ENCODE results near the gene ATP10A. TPM values are rescaled to one million over a fixed set of nuclear protein-coding genes. Genes with fewer than 3 reads are reported as not detected.

The ATP10A gene
- total and polyA plus RNA-seq, 3 experiments from 2014 or later = 8.2 to 28.9 (median 24.0) TPM

DNA sequence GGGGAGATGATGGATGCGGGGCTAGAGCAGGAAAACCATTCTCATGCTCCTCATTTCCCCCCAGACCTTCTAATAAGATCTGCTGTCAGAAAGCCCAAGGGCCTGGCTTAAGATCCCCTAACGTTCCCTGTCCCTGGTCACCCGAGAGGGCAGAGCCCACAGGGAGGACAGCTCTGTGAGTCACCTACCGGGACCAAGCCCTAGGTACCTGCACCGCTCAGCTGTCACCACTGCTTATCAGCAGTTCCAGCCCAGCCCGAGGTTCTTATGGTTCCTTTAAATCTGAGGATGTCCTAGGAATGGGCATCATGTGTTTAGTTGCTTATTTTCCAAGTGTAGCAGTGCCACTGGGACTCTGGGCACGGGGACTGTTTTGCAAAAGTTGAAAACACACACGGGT lies 53.0 kb downstream of the ATP10A start:
- no peak overlapping the region for H3K27ac ChIP-seq (ENCODE audit: low read depth, low read length)
- no peak overlapping the region for H3K4me3 ChIP-seq (ENCODE audit: low read length)
- H3K27me3 ChIP-seq (ENCODE audit: insufficient read depth, low read length, poor library complexity, severe bottlenecking) = no peaks in the 10 kb centered on the region
- Mint-ChIP-seq H3K9me3 (no peaks in the 10 kb centered on the region), H3K4me3 (peak overlapping the region in 2 of 7 donors; percentile 36 to 71), H3K4me1 (peaks cover 52 to 78% (median 58%) of the 10 kb centered on the region in 3 donors), H3K27ac (no peak overlapping the region), H3K36me3 (peaks cover 0 to 11% (median 2%) of the 10 kb centered on the region in 3 donors), H3K27me3 (no peaks in the 10 kb centered on the region)
- H3K36me3 ChIP-seq (ENCODE audit: insufficient read depth, low read length) = no peaks in the 10 kb centered on the region
- H3K9me3 ChIP-seq (ENCODE audit: low read length) = no peaks in the 10 kb centered on the region
- CTCF ChIA-PET = interaction anchor here (1.9 kb wide), 1 partner anchor 124 kb away, joined by 8 read pairs; no protein-coding TSS in a partner anchor
- H3K4me1 ChIP-seq (ENCODE audit: insufficient read depth, low read length) = peaks cover 63% of the 10 kb centered on the region
- POLR2A ChIA-PET = no interaction called here
- DNase-seq = no peak

DNA sequence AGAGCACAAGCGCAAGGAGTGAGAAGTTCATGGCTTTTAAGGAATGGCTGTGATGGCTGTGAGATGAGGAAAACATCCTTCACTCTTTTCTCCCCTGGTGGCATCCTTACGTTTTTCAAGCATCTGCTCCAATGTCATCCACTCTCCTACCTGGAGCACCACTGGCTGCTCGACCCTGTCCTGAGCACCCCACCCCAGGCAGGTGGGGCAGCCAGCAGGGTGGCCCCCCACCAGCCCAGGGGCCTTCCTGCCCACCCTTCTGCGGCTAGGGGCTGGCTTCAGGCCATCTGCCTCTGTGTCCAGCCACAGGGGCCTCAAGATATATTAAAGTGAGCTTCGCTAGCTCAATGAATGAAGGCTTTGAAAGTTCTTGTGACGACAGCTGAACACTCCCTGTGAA lies 56.1 kb downstream of the ATP10A start:
- Mint-ChIP-seq H3K27ac (peak overlapping the region in 1 of 8 donors; percentile 23), H3K4me1 (peaks cover 22 to 47% (median 31%) of the 10 kb centered on the region in 3 donors), H3K36me3 (peaks cover 0 to 15% (median 2%) of the 10 kb centered on the region in 3 donors), H3K9me3 (peaks cover 0 to 3% (median 0%) of the 10 kb centered on the region in 5 donors), H3K27me3 (no peaks in the 10 kb centered on the region), H3K4me3 (no peak overlapping the region)
- ChIA-PET CTCF (no interaction called here), POLR2A (no interaction called here)
- Histone ChIP-seq H3K4me3 (ENCODE audit: low read length) (no peak overlapping the region), H3K27ac (ENCODE audit: low read depth, low read length) (no peak overlapping the region), H3K36me3 (ENCODE audit: insufficient read depth, low read length) (no peaks in the 10 kb centered on the region), H3K9me3 (ENCODE audit: low read length) (no peaks in the 10 kb centered on the region), H3K4me1 (ENCODE audit: insufficient read depth, low read length) (peaks cover 37% of the 10 kb centered on the region), H3K27me3 (ENCODE audit: insufficient read depth, low read length, poor library complexity, severe bottlenecking) (no peaks in the 10 kb centered on the region)
- DNase-seq = no peak

DNA sequence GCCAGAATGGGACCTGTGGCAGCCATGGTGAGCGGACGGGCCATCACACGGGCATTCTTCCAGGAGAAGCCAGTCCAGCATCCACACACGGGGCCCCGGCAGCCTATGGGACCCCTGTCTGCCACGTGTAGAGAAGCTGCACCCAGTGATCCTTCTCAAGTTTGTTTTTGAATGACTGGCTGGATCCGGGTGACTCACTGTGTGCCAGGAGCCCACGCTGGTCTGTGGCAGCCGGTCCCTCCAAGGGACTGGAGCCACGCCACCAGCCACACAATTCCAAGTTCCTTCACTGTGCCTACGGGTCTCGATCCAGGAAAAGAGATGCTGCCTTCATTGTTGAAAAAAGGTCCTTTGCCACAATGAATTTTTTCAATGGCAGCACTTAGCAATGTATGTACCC lies 58.1 kb downstream of the ATP10A start:
- H3K9me3 ChIP-seq (ENCODE audit: low read length) = no peaks in the 10 kb centered on the region
- peaks cover 0 to 3% (median 0%) of the 10 kb centered on the region in 5 donors for H3K9me3 Mint-ChIP-seq
- H3K27ac Mint-ChIP-seq = no peak overlapping the region
- POLR2A ChIA-PET = no interaction called here
- peaks cover 4 to 34% (median 13%) of the 10 kb centered on the region in 3 donors for H3K4me1 Mint-ChIP-seq
- no peaks in the 10 kb centered on the region for H3K36me3 ChIP-seq (ENCODE audit: insufficient read depth, low read length)
- H3K4me3 ChIP-seq (ENCODE audit: low read length) = no peak overlapping the region
- H3K27me3 ChIP-seq (ENCODE audit: insufficient read depth, low read length, poor library complexity, severe bottlenecking) = no peaks in the 10 kb centered on the region
- no peaks in the 10 kb centered on the region for H3K27me3 Mint-ChIP-seq
- no peak for DNase-seq
- H3K36me3 Mint-ChIP-seq = peaks cover 0 to 20% (median 2%) of the 10 kb centered on the region in 3 donors
- peaks cover 22% of the 10 kb centered on the region for H3K4me1 ChIP-seq (ENCODE audit: insufficient read depth, low read length)
- H3K4me3 Mint-ChIP-seq = no peak overlapping the region
- CTCF ChIA-PET = no interaction called here
- H3K27ac ChIP-seq (ENCODE audit: low read depth, low read length) = no peak overlapping the region

DNA sequence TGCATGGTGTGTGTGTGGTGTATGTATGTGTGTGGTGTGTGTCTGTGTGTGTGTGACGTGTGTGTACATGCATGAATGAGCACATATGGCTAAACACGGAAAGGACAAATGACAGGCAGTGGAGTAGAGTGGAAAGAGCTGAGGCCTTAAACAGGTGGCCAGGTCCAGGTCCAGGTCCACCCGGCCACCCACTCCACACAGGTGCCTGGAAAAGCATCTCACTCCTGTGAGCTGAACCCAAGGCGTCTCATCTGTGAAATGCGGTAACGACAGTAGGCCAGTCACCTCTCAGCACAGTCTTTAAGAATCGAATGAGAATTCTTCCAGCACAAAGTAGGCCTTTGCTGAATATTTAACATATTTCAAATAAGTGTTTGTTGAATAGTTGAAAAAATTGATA lies 58.7 kb downstream of the ATP10A start:
- ChIA-PET POLR2A (no interaction called here), CTCF (no interaction called here)
- Histone ChIP-seq H3K4me3 (ENCODE audit: low read length) (no peak overlapping the region), H3K27ac (ENCODE audit: low read depth, low read length) (no peak overlapping the region), H3K4me1 (ENCODE audit: insufficient read depth, low read length) (peaks cover 16% of the 10 kb centered on the region), H3K9me3 (ENCODE audit: low read length) (no peaks in the 10 kb centered on the region), H3K27me3 (ENCODE audit: insufficient read depth, low read length, poor library complexity, severe bottlenecking) (no peaks in the 10 kb centered on the region), H3K36me3 (ENCODE audit: insufficient read depth, low read length) (no peaks in the 10 kb centered on the region)
- Mint-ChIP-seq H3K4me1 (peaks cover 1 to 32% (median 13%) of the 10 kb centered on the region in 3 donors), H3K27me3 (no peaks in the 10 kb centered on the region), H3K27ac (no peak overlapping the region), H3K36me3 (peaks cover 0 to 20% (median 2%) of the 10 kb centered on the region in 3 donors), H3K9me3 (peaks cover 0 to 3% (median 0%) of the 10 kb centered on the region in 5 donors), H3K4me3 (no peak overlapping the region)
- no peak for DNase-seq

DNA sequence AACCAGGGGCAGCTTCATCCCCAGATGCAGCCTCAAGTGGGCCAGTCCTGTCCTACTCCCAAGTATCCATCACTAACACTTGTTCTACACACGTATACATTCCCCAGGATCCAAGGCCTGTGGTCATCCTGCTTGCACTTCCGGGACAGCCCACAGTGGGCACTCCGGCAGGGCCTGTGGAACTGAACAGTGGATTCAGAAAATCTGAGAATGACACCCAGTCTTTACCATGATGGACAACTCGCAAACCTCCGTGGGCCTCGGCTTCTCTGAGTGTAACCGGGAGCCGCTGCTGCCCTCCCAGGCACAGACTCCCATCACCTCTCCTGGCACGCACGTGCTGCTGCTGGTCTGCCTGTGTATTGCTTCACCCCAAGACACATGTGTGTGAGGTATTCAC lies 59.6 kb downstream of the ATP10A start:
- CTCF ChIA-PET = no interaction called here
- no peak overlapping the region for H3K27ac ChIP-seq (ENCODE audit: low read depth, low read length)
- Mint-ChIP-seq H3K4me3 (no peak overlapping the region), H3K4me1 (peaks cover 0 to 30% (median 11%) of the 10 kb centered on the region in 3 donors), H3K27me3 (no peaks in the 10 kb centered on the region), H3K9me3 (peaks cover 0 to 3% (median 0%) of the 10 kb centered on the region in 5 donors), H3K27ac (no peak overlapping the region), H3K36me3 (peaks cover 0 to 24% (median 2%) of the 10 kb centered on the region in 3 donors)
- H3K36me3 ChIP-seq (ENCODE audit: insufficient read depth, low read length) = no peaks in the 10 kb centered on the region
- POLR2A ChIA-PET = no interaction called here
- no peak for DNase-seq
- H3K27me3 ChIP-seq (ENCODE audit: insufficient read depth, low read length, poor library complexity, severe bottlenecking) = no peaks in the 10 kb centered on the region
- peaks cover 16% of the 10 kb centered on the region for H3K4me1 ChIP-seq (ENCODE audit: insufficient read depth, low read length)
- no peaks in the 10 kb centered on the region for H3K9me3 ChIP-seq (ENCODE audit: low read length)
- no peak overlapping the region for H3K4me3 ChIP-seq (ENCODE audit: low read length)

DNA sequence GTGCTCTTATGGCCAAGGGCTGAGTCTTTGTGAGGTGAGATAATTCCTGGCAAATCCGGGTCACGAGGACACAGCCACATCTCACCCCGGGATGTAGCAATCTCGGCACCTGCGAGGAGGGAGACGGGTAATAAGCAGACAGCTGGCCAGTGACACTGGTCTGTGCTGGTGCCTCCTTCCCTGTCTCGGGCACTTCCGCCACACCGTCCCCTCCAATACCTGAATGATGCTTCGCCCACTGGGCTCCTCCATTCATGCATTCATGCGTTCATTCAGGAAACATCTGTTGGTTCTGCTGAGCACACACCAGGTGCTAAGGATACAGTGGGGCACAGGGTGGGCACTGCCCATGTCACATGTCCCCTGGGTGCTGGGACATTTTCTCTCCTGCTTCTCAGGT lies 60.1 kb downstream of the ATP10A start:
- Histone ChIP-seq H3K9me3 (ENCODE audit: low read length) (no peaks in the 10 kb centered on the region), H3K27me3 (ENCODE audit: insufficient read depth, low read length, poor library complexity, severe bottlenecking) (no peaks in the 10 kb centered on the region), H3K4me1 (ENCODE audit: insufficient read depth, low read length) (peaks cover 16% of the 10 kb centered on the region), H3K36me3 (ENCODE audit: insufficient read depth, low read length) (no peaks in the 10 kb centered on the region), H3K4me3 (ENCODE audit: low read length) (no peak overlapping the region), H3K27ac (ENCODE audit: low read depth, low read length) (no peak overlapping the region)
- H3K9me3 Mint-ChIP-seq = peaks cover 0 to 3% (median 0%) of the 10 kb centered on the region in 5 donors
- CTCF ChIA-PET = no interaction called here
- POLR2A ChIA-PET = no interaction called here
- H3K36me3 Mint-ChIP-seq = peaks cover 0 to 24% (median 2%) of the 10 kb centered on the region in 3 donors
- peaks cover 0 to 2% of the 10 kb centered on the region in 2 donors for H3K27me3 Mint-ChIP-seq
- peaks cover 0 to 29% (median 11%) of the 10 kb centered on the region in 3 donors for H3K4me1 Mint-ChIP-seq
- no peak overlapping the region for H3K4me3 Mint-ChIP-seq
- no peak overlapping the region for H3K27ac Mint-ChIP-seq
- DNase-seq = no peak

DNA sequence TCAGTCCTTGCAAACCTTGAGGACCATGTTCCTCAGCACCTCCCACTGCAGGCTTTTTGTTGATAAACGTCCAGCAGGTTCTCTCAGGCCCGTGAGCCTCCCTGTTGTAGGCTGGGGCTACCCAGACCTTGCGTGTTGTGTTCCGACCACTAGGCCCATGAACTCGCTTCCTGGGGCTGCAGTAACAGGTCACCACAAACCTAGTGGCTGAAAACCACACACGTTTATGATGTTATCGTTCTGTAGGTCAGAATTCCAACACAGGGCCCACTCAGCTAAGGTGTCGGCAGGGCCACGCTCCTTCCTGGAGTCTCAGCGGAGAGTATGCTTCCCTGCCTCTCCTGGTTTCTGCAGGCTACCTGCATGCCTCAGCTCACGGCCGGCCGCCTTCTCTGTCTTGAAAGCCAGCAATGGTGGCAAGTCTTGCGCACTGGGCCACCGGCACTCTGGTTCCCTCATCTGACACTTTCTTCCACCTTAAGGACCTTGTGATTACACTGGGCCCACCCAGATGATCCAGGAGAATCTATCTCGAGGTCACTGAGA lies 60.8 kb downstream of the ATP10A start:
- no peaks in the 10 kb centered on the region for H3K27me3 ChIP-seq (ENCODE audit: insufficient read depth, low read length, poor library complexity, severe bottlenecking)
- peaks cover 0 to 31% (median 11%) of the 10 kb centered on the region in 3 donors for H3K4me1 Mint-ChIP-seq
- no peak overlapping the region for H3K4me3 ChIP-seq (ENCODE audit: low read length)
- peaks cover 0 to 26% (median 2%) of the 10 kb centered on the region in 3 donors for H3K36me3 Mint-ChIP-seq
- no peaks in the 10 kb centered on the region for H3K36me3 ChIP-seq (ENCODE audit: insufficient read depth, low read length)
- peaks cover 0 to 4% of the 10 kb centered on the region in 2 donors for H3K27me3 Mint-ChIP-seq
- CTCF ChIA-PET = no interaction called here
- no peak overlapping the region for H3K4me3 Mint-ChIP-seq
- no peaks in the 10 kb centered on the region for H3K9me3 ChIP-seq (ENCODE audit: low read length)
- POLR2A ChIA-PET = no interaction called here
- no peak for DNase-seq
- no peak overlapping the region for H3K27ac ChIP-seq (ENCODE audit: low read depth, low read length)
- peaks cover 0 to 3% (median 0%) of the 10 kb centered on the region in 5 donors for H3K9me3 Mint-ChIP-seq
- peaks cover 16% of the 10 kb centered on the region for H3K4me1 ChIP-seq (ENCODE audit: insufficient read depth, low read length)
- H3K27ac Mint-ChIP-seq = no peak overlapping the region

DNA sequence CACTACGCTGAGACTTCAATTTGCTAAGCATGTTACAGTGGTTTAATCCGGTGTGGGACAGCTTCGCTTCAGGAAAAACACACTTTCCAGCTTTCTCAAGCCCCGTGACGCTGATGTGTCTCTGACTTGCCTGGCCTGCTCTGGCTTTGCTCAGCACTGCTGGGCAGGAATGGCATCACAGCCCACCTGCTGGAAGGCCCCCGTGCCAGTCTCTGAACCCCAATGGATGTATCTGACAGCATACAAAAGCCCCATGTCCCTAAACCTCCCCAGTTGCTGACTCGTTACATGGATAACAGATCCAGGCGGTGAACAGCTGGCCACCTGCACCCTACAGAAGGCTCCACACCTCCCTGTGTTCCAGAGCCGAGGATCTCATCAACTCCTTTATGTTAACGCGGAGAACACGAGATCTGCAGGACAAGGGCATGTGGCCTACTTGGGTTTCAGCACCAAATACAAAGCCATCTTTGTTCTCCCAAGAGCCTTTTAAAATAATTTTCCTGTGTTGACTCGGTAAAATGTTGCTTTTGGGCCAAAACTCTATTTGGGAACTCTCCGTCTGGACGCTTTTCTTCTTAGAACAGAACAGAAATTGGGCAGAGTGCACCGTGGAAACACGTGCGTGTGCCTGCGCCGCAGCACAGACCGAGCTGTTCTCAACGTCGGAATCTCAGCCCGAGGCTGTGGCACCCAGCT lies 61.4 kb downstream of the ATP10A start:
- H3K27ac Mint-ChIP-seq = no peak overlapping the region
- H3K4me3 Mint-ChIP-seq = no peak overlapping the region
- ChIA-PET POLR2A (no interaction called here), CTCF (no interaction called here)
- DNase-seq = no peak
- peaks cover 0 to 3% (median 0%) of the 10 kb centered on the region in 5 donors for H3K9me3 Mint-ChIP-seq
- no peaks in the 10 kb centered on the region for H3K36me3 ChIP-seq (ENCODE audit: insufficient read depth, low read length)
- H3K27me3 ChIP-seq (ENCODE audit: insufficient read depth, low read length, poor library complexity, severe bottlenecking) = no peaks in the 10 kb centered on the region
- no peak overlapping the region for H3K27ac ChIP-seq (ENCODE audit: low read depth, low read length)
- H3K36me3 Mint-ChIP-seq = peaks cover 0 to 24% (median under 1%) of the 10 kb centered on the region in 3 donors
- H3K9me3 ChIP-seq (ENCODE audit: low read length) = no peaks in the 10 kb centered on the region
- H3K27me3 Mint-ChIP-seq = peaks cover 0 to 4% of the 10 kb centered on the region in 2 donors
- H3K4me3 ChIP-seq (ENCODE audit: low read length) = no peak overlapping the region
- peaks cover 3 to 34% (median 12%) of the 10 kb centered on the region in 3 donors for H3K4me1 Mint-ChIP-seq
- peaks cover 16% of the 10 kb centered on the region for H3K4me1 ChIP-seq (ENCODE audit: insufficient read depth, low read length)
